Neural cell (in vitro differentiated cells): ENCODE measurements around the gene ZNF211.

Experiments
- EP300 ChIP-seq: fragments of 450-650 bp; conservative IDR thresholded peaks from 2 replicates; pipeline ENCODE4 v1.6.1; 2014; ENCODE audit warnings: antibody characterized with exemption, mild to moderate bottlenecking, moderate library complexity; ENCODE audit not compliant: poor library complexity, severe bottlenecking
- EZH2 ChIP-seq: fragments of 200-600, 300-800 bp; shearing (Covaris generic), sonication (generic); IDR thresholded peaks from 2 replicates; pipeline ENCODE4 v1.6.1; 2014; ENCODE audit warnings: antibody characterized with exemption, low read length, borderline replicate concordance, mild to moderate bottlenecking; ENCODE audit not compliant: insufficient read depth, poor library complexity, severe bottlenecking
- POLR2AphosphoS5 ChIP-seq: IDR thresholded peaks from 2 replicates; pipeline ENCODE4 v1.6.1; 2012
- RAD21 ChIP-seq: fragments of 450-650 bp; conservative IDR thresholded peaks from 2 replicates; pipeline ENCODE4 v1.6.1; 2014; ENCODE audit warnings: antibody characterized with exemption, mild to moderate bottlenecking, moderate library complexity
- REST ChIP-seq: IDR thresholded peaks from 2 replicates; pipeline ENCODE4 v1.6.1; 2012; ENCODE audit warnings: borderline replicate concordance
- SMC3 ChIP-seq: fragments of 450-650 bp; conservative IDR thresholded peaks from 2 replicates; pipeline ENCODE4 v1.6.1; 2014; ENCODE audit warnings: antibody characterized with exemption, mild to moderate bottlenecking, moderate library complexity; ENCODE audit not compliant: poor library complexity
- TF ChIP-seq, protein P1 (sequence below): fragments of 450-650 bp; IDR thresholded peaks from 2 replicates; pipeline ENCODE4 v1.5.1; 2014; ENCODE audit warnings: antibody characterized with exemption, mild to moderate bottlenecking, moderate library complexity; ENCODE audit not compliant: poor library complexity, severe bottlenecking

DNA sequence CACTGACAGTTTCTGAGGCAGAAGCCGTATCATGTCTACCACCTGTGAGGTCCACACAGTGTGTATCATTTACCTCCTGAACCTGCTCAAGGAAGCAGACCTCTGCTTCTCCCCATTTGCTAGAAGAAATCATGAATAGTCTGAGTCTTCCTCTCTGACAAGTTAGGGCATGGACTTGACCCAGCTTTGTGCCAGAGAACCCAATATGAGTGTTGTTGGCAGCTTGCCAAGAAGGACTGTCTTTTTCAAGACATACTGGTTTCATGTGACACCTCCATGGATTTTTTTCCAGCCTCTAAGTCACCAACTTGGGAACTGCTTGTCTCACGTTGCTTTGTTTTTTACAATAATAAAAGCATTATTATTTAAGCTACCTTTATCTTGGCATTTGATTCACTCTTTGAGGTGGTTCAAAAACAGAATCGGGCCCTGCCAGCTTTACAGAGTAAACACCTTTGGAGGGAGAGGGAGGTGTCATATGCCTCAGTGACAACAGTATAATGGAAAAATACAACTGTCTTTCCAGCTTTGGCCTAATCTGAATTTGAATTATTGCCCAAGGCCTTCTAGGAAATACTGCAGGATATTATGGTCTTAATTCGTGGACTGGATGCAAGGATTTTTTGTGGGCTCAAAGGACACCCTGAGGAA is 9.6 kb downstream of the ZNF211 start:
- TF ChIP-seq, protein P1, sequence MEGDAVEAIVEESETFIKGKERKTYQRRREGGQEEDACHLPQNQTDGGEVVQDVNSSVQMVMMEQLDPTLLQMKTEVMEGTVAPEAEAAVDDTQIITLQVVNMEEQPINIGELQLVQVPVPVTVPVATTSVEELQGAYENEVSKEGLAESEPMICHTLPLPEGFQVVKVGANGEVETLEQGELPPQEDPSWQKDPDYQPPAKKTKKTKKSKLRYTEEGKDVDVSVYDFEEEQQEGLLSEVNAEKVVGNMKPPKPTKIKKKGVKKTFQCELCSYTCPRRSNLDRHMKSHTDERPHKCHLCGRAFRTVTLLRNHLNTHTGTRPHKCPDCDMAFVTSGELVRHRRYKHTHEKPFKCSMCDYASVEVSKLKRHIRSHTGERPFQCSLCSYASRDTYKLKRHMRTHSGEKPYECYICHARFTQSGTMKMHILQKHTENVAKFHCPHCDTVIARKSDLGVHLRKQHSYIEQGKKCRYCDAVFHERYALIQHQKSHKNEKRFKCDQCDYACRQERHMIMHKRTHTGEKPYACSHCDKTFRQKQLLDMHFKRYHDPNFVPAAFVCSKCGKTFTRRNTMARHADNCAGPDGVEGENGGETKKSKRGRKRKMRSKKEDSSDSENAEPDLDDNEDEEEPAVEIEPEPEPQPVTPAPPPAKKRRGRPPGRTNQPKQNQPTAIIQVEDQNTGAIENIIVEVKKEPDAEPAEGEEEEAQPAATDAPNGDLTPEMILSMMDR: no peak
- no peak for TF ChIP-seq EP300
- no peak for TF ChIP-seq EZH2
- no peak for TF ChIP-seq RAD21
- TF ChIP-seq SMC3: no peak
- no peak for TF ChIP-seq POLR2AphosphoS5
- no peak for TF ChIP-seq REST
